Left renal pelvis (tissue), 4 donors: ENCODE measurements around the gene RBMX. TPM values are rescaled to one million over a fixed set of nuclear protein-coding genes. Genes with fewer than 3 reads are reported as not detected.
"Not testable (repeated sequence)": the region's sequence is repeated elsewhere in the genome, so short reads cannot be mapped to it uniquely, and the experiment has no call there.

Source experiments
- DNase-seq, 4 donors: peaks; one replicate each; pipeline ENCODE4 v3.0.0-alpha.2; 2013; ENCODE audit warnings: low read depth in 4 of 4, low spot score in 3 of 4
- polyA plus RNA-seq, 4 donors: library from polyadenylated mRNA; unstranded; fragments of 120-200 nt; gene quantifications; one replicate each; pipeline ENCODE4 v1.2.1, GENCODE V29; 2013; ENCODE audit not compliant: insufficient read length in 4 of 4

The RBMX gene
- 100 to 1,000 TPM; 397 to 446 (median 422) TPM for polyA plus RNA-seq

DNA sequence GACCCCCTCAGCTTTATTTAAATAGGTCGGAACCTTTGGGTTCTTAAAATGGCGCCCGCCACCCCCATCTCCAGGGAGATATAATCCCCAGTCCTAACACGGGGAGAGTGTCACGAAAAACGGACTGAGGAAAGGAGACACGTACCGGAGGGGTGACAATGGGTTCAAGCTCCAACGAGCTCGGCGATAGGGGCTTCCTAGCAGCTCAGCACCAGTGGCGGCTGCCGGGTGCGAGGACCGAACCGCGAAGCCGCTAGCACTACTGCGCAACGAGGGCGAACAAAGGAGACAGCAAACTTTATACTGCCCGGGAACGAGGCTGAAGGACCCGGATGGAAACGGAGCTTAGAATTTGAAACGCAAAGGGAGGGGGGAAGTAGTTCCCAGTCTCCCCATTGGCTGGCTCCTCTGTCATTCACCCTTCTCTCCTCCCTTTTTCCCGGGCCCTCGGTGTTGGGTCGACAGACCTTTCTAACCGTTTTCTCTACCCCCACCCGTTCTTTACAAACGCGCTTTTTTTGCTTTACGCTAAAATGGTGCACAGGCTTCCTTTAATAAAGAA lies at the start of gene RBMX:
Gene RBMX (minus strand): TSS at position 274 of the 562 bp plus-strand sequence. CDS start 1,298 bp downstream, outside the sequence.
- peak; percentile 82 to 93 (median 92) for DNase-seq

DNA sequence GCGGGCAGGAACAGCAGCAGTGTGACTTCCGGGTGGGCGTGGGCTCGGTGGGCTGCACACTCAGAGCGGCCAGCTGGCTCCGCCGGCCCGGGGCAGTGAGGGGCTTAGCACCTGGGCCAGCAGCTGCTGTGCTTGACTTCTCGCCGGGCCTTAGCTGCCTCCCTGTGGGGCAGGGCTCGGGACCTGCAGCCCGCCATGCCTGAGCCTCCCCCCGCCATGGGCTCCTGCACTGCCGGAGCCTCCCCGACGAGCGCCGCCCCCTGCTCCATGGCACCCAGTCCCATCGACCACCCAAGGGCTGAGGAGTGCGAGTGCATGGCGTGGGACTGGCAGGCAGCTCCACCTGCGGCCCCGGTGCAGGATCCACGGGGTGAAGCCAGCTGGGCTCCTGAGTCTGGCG lies 40.9 kb upstream of the RBMX start:
- not testable (repeated sequence) for DNase-seq

DNA sequence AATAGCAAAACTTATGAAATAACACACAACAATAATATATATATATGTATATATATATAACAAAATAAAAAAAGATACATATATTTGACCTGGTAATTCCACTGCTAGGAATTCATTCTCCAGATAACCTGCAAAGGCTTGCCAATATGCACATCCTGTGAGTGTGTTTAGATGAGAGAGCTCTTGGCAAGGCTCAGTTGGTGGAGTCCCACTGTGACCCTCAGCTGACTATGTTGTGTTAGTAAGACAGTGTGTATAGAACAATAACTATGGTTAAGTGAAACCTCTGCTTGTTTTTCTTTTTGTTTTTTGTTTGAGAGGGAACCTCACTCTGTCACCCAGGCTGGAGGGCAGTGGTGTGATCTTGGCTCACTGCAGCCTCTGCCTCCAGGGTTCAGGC lies 39.5 kb upstream of the RBMX start:
- no peak for DNase-seq

DNA sequence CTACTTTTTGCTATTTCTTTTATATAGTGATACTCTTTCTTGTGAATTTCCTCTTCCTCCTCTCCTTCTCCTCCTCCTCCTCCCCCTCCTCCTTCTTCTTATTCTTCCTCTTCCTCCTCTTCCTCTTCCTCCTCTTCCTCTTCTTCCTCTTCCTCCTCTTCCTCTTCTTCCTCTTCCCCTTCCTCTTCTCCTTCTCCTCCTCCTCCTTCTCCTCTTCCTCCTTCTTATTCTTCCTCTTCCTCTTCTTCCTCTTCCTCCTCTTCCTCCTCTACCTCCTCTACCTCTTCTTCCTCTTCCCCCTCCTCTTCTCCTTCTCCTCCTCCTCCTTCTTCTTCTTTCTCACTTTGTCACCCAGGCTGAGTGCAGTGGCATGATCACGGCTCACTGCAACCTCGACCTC lies 36.3 kb upstream of the RBMX start:
- DNase-seq, result no peak

DNA sequence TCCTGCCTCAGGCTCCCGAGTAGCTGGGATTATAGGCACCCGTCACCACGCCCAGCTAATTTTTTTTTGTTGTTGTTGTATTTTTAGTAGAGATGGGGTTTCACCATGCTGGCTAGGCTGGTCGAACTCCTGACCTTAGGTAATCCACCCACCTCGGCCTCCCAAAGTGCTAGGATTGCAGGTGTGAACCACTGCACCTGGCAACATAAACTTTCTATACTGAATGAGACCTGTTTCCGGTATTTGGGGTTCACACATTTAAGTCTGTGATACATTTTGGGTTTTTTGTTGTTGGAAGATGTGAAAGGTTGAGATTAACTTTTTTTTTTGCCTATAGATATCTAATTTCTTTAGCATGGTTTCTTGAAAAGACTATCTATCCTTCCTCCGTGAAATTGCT lies 31.1 kb upstream of the RBMX start:
- DNase-seq, result not testable (repeated sequence)

DNA sequence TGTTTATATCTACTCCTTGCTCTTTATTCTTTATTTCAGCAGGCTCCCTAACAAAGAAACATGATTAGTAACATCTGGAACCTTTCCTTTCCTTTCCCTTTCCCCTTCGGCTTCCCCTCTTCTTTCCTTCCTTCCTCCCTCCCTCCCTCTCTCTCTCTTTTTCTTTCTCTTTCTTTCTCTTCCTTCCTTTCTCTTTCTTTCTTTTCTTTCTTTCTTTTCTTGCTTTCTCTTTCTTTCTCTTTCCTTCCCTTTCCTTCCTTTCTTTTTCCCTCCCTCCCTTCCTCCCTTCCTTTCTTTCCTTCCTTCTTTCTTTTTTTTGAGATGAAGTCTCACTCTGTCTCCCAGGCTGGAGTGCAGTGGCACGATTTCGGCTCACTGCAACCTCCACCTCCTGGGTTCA lies 30.7 kb upstream of the RBMX start:
- no peak for DNase-seq

DNA sequence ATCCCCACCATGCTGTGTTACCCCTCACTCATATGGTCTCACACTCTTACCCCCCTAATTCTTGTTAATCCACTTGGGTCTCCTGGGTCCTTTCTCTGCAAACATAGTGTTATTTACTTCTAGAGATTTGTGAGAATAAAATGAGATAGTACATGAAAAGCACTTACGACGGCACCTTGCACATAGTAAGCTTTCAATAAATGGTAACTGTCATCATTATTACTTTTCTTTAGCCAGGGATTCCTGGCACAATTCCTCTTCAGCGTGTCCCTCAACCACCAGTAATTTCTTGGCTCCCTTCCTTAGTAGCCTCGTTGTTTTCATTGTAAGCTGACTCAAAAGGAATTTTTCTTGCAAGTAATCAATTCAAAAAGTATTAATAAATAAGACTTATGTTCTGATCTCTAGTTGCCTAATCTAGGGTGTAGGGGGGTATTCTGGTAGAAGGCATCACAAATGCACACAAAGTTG lies 30.1 kb upstream of the RBMX start:
- DNase-seq, result no peak

DNA sequence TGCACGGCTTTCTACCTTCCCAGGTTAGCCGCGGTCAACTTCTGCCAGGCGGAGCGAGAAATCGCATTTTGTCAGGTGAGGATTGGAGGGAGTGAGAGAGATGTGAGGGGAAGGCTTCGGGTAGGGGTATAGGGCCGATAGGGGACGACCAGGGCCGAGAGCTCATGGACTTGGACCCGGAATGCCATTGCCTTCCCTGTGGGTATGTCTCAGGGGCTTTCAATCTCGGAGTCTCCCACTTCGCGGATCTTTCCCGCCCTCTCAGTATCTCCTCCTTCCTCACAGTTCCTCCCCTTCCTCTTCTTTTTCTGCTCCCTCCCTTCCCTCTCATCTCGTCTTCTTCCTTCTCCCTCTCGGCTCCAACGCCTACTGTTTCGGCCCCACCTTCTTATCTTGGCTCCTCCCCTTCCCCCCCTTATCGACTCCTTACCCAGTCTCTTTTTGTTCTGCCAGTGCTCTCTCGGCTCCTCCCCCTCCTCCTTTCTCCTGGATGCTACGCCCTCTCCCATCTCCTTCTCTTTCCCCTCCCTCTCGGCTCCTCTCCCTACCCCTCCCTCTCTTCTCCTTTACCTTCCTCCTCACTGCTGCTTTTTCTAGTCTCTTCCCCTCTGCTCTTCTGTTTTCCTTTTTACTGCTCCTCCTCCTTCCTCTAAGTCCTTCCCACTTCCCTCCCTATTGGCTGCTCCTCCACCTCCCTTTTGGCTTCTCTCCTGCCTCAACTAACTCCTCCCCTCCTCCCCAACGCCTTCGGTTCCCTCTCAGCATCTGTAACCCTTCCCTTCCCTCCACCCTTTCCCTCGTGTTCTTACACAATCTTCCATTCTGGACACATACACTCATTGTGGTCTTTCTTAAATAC lies 29.4 kb upstream of the RBMX start:
- DNase-seq, result peak; percentile 78 to 86 (median 80)

DNA sequence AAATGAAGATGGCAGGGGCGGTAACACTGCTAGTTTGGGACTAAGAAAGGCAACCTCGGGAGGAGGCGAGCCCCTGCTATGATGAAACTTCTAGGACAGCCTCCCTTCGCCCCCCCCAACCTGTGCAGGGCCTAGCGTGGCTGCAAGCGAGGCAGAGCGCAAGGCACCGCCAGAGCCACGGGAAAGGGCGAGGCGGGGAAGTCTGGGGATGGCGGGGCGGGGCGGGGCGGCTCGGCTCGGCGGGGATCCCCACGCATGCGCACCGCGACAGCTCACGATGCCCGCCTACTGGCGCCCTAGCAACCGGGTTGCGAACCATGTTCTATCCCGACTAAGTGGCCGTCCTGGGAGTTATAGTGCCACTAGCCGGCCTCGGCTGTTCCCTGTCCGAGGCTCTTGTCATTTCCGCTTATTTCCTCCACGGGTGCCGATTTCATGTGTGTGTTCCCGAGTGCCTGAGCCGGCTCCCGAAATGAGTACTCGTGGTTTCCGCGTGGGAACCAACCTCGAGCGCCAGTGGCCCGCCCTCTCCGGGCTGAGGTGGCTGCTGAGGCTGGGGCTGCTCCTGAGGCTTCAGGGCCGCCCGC lies 28.7 kb upstream of the RBMX start:
- peak in 3 of 4 donors; percentile 40 to 51 (median 48) for DNase-seq

DNA sequence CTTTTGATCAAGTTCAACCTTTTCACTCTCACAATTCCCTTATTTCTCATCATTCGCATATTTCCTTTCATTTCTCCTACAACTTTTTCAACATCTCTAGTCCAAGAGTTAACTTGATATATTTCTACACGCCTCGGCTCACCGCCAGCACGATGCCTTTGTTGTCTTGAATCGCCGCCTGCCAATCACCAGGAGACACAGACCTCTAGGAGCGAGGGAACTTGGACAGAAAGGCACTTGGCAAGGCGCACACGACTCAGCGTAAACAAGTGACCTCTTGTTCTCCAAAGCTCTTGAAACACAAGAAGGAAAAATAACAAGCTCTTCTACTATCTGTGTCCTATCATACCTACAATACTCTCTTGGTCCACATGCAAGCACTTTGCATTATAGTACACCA lies 27.1 kb upstream of the RBMX start:
- no peak for DNase-seq

DNA sequence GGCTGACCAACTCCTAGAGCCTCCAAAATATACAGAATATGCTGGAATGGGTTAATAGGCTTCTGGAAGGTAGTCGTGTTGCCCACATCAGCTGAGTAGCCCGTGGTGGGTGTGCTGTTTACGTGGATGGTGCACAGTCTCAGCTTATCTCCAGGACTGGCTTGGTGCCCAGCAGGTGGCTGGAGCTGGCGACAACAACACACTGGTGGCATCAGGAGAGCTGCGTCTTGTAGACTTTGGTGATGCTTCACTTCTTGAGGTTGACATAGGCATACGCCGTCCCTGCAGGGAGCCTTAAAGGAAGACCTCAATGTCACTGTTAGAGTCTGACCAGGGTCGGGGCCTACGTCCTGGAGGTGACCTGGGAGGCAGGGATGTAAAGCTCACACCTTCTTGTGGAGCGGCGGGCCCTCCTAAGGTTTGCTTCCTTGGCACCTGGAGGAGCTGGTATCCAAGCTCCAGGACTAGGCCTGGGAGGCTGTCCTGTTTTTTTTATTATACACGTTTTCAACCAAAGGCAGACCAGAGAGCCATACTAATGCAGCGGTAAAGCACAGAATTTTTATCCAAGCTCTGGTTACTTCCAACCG lies 26.5 kb upstream of the RBMX start:
- no peak for DNase-seq

DNA sequence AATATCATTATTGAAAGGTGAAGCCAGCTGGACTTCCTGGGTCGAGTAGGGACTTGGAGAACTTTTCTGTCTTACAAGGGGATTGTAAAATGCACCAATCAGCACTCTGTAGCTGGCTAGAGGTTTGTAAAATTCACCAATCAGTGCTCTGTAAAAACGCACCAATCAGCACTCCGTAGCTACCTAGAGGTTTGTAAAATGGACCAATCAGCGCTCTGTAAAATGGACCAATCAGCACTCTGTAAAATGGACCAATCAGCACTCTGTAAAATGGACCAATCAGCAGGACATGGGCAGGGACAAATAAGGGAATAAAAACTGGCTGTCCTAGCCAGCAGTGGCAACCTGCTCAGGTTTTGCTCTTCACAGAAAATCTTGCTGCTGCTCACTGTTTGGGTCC lies 23.5 kb upstream of the RBMX start:
- DNase-seq, result not testable (repeated sequence)

DNA sequence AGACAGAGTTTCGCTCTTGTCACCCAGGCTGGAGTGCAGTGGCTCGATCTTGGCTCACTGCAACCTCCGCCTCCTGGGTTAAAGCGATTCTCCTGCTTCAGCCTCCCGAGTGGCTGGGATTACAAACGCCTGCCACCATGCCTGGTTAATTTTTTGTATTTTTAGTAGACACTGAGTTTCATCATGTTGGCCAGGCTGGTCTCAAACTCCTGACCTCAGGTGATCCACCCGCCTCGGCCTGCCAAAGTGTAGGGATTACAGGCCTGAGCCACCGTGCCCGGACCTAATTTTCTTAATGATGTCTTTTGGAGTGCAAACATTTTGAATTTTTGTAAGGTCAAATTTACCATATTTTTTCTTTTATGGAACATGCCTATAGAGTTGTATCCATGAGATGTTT lies 19.5 kb upstream of the RBMX start:
- DNase-seq, result not testable (repeated sequence)

DNA sequence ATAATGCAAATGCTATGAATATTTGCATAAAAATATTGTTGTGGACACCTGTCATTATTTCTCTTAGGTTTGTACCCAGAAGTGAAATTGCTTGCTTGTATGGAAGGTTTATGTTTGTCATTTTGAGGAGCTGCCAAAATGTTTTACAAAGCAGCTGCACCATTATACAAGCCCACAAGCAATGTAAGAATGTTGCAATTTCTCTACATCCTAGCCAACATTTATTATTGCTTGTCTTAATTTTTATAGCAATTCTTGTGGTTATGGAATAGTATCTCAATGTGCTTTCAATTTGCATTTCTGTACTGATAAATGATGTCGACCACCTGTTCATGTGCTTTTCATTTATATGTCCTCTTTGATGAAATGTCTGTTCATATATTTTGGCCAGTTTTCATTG lies 18.7 kb upstream of the RBMX start:
- DNase-seq, result no peak

DNA sequence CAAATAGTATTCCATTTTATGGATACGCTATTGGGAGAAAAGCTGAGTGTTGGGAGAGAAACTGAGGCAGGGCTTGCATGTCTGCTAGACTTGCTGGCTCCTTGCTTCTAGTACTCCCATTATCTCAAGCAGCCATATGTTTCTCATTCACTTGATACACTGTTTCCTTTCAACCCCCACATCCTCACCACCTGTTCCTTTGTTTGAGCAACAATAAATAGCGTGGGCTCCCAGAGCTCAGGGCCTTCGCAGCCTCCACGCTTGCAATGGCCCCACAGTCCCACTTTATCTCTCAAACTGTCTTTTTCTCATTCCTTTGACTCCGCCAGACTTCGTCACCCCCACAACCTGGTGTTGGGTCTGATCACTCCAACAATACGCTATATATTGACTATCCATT lies 18.2 kb upstream of the RBMX start:
- not testable (repeated sequence) for DNase-seq

DNA sequence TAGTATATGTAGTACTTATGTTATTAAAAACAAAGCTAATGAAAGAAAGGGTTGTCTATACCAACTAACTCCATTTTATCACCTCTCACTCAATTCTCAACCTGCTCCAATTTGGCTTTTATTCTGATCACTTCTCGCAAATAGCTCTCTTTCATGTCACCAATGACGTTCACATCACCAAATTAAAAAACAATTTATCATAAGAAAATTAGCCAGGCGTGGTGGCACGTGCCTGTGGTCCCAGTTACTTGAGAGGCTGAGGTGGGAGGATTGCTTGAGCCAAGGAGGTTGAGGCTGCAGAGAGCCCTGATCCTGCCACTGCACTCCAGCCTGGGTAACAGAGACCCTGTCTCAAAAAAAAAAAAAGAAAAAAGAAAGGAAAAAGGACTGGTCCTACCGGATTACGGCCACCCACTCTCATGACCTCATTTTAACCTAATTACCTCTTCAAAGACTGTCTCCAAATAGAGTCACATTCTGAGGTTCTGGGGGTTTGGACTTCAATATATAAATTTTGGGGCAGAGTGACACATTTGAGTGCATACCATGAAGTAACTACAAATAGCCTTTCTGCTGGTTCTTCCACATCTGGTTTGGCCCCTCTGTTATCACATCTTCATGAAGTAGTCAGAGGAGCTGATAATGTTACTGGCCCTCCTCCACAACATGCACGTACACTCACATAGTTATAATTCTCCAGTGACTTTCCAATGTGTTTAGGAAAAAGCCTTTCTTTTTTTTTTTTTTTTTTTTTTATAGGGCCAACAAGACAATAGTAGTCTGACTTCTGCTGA lies 15.8 kb upstream of the RBMX start:
- DNase-seq, result no peak

DNA sequence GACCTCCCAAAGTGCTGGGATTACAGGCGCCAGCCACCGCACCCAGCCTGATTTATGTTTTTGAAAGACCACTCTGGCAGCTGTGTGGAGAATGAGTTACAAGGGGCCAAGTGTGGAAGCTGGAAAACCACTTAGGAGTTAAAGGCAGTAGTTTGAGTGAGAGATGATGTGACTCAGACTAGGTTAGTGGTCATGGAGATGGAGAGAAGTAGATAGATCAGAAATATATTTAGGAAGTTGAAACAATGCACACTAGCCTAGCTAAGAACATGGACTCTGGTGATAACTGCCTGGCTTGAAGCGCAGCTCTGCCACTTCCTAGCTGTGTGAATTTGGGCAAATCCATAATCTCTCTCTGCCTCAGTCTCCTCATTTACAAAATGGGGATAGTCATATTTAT lies 11.9 kb upstream of the RBMX start:
- no peak for DNase-seq

DNA sequence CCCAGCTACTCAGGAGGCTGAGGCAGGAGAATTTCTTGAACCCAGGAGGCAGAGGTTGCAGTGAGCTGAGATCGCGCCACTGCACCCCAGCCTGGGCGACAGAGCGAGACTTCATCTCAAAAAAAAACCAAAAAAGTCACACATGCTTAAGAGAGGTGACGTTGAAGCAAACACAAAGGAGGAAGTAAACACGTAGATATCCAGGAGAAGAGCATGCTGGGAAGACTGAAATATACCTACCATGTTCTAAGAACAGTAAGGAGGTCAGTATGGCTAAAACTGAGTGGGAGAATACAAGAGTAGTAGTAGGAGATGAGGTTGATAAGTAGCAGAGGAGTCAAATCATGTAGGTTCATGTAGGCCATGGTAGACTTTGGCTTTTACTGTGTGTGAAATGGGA lies 10.1 kb upstream of the RBMX start:
- DNase-seq, result not testable (repeated sequence)

DNA sequence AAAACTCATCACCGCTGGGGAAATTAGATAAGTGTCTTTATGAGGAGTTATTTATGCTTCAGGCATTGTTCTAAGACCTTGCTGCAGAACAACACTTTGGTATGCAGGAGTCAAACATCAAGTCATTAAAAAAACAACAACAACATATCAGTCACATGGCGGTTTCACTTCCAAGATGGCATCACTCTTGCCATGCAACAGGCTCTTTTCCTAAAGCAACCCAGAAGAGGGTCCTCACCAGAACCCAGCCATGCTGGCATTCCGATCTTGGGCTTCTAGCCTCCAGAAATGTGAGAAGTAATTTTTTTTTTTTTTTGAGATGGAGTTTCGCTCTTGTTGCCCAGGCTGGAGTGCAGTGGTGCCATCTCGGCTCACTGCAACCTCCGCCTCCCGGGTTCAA lies 8.7 kb upstream of the RBMX start:
- DNase-seq, result no peak

DNA sequence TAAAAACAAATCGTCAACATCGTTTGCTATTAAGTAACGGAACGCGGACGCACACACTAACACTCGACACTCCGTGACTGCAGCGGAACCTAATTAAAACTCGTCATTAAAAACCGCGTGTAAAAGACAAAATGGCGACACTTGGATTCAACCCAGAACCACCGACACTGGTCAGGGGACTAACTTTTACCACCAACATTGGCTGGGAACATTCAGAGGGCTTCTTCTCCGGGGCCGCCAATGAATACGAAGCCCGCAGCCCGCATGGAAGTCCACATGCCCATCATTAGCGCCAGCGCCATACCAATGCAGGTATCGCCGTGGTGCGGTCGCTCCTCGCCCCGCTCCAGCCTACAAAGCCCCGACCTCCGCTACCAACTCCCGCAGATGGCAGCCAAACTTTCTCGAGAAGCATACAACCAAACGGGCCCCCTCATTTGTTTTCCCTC lies 498 bp downstream of the RBMX start:
- DNase-seq, result no peak
